DOHH2 (cell line): ENCODE results near the gene KHDC1.
"Not testable (repeated sequence)": the region's sequence is repeated elsewhere in the genome, so short reads cannot be mapped to it uniquely, and the experiment has no call there.

Experiments used
- EZH2phosphoT487 ChIP-seq: fragments of 200-600 bp; sonication (generic); IDR thresholded peaks from 2 replicates; pipeline ENCODE4 v1.6.1; 2017; ENCODE audit warnings: borderline replicate concordance, mild to moderate bottlenecking, antibody characterized with exemption, low read length, moderate library complexity, mixed read lengths
- TF ChIP-seq, protein P1 (sequence below): fragments of 200-600 bp; sonication (generic); IDR thresholded peaks from one replicate; pipeline ENCODE4 v1.5.1; 2014; ENCODE audit warnings: antibody characterized with exemption, mild to moderate bottlenecking, low read depth, low read length; ENCODE audit not compliant: poor library complexity, severe bottlenecking

GRCh38 chr6:73233971-73234370 is 29.0 kb downstream of the KHDC1 start:
- TF ChIP-seq, protein P1, sequence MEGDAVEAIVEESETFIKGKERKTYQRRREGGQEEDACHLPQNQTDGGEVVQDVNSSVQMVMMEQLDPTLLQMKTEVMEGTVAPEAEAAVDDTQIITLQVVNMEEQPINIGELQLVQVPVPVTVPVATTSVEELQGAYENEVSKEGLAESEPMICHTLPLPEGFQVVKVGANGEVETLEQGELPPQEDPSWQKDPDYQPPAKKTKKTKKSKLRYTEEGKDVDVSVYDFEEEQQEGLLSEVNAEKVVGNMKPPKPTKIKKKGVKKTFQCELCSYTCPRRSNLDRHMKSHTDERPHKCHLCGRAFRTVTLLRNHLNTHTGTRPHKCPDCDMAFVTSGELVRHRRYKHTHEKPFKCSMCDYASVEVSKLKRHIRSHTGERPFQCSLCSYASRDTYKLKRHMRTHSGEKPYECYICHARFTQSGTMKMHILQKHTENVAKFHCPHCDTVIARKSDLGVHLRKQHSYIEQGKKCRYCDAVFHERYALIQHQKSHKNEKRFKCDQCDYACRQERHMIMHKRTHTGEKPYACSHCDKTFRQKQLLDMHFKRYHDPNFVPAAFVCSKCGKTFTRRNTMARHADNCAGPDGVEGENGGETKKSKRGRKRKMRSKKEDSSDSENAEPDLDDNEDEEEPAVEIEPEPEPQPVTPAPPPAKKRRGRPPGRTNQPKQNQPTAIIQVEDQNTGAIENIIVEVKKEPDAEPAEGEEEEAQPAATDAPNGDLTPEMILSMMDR = not testable (repeated sequence)
- not testable (repeated sequence) for TF ChIP-seq EZH2phosphoT487
